Measurements from ENCODE around the gene CNKSR2.

Gene CNKSR2

DNA sequence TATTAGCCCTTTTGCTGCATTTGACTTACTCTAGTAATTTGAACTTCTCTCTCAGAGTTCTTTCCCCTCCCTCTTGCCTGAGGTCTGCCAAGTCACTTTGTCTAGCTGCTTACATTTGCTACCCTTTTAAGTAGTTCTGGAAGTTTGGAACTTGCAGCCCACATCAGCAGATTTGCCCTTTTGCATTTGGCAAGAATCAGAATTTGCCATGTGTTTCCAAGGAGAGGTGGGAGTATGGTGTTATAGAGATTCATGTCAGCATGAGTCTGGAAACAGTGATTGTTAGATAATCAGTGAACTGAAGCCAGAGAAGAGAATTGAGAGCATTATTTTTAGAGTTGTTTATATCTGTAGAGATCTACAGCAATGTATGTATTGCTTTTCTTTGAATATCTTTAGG lies 231.8 kb downstream of the CNKSR2 start:
- DNase-seq, result peak in 7 of 56 donors; percentile 0 to 11 (median 10)

DNA sequence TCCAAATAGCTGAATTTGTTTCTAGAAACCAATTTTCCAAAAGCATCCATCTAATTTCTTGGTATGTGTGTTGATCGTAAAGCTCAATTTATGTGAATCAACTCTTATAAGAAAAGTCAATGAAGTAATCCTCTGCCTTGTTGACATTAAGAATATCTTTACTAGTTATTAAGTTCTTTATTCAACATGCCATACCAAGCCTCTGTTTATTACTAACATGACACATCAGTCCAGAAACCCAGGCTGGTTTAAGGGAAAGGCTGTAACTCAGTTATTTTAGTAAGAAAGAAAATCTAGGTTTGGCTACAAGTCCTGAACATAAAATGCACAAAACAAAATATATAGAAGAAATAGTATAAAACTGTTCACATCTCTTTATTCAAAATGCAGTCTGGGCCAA lies 235.9 kb downstream of the CNKSR2 start:
- DNase-seq, result no peak

- no peak for DNase-seq
These were observed 237.9 kb downstream of the CNKSR2 start for GRCh38 chrX:21612154-21612553.

- no peak for DNase-seq
These were observed 242.2 kb downstream of the CNKSR2 start for GRCh38 chrX:21616386-21616785.

DNA sequence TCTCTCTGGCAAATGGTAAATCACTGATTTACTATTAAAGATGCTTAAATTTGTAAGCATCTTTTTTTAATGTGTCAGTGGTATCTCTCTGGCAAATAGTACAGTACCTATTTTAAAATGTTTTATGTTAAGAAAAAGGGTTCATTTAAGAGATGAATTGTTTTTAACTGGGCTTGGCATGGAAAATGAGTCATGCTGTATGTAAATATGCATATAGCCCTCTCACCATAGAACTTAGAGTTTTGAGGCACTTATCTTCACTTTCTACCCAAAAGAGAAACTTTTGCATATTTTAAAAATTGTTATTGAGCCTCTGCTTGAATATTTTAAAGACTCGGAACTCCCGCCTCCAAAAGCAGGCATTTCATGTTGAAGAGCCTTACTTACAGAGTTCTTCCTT lies 246.0 kb downstream of the CNKSR2 start:
- no peak for DNase-seq

DNA sequence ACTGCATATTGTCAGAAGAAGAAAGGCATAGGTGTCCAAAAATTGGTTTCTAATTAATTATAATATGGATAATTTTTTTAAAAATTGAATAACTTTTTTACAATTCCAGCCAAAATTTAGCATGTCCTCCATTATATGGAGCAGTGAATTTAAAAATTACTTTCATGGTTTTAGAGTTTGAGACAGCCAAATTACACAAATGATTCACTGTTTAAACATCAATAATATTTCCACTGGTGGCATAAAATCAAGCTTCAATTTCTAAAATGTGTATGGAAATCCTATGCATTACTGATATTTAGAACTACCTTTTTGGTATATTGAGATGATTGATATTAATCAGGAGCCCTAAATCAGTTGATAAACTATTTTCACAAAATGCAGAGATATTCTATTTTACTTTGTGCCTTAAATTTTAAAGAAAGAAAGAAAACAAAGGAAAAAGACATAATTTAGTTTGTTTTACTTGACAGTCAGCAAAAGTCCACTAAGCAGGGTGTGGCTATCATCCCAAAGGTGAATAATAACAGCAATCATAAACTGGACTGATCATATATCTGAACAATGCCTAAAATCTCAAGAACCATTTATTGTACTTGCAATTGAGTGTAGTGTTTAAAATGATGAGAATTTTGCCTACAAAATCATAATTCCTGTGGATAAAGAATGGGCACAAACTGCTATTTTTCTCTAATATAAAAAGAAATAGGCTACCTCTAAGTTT lies 249.7 kb downstream of the CNKSR2 start:
- DNase-seq, result no peak

GRCh38 chrX:21632027-21632426 lies 257.8 kb downstream of the CNKSR2 start:
- DNase-seq, result peak in 2 of 56 donors; percentile 1 to 20

DNA sequence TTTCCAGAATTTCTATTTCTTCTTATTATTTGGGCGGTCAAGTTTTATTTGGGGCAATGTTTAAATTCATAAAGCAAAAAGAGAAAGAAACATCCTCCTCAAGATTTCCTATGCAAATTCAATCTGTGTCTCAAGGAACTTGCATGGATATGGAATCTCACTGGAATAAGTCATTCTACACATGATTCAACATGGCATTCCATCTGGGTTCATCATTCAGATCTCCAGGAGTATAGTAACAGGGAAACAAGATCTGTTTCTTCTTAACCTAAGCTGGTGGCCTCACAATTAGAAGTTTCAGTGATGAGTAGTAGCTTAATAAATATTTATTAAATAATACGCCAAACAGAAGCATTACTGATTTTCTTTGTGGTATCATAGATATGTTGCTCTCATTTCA lies 264.1 kb downstream of the CNKSR2 start:
- DNase-seq, result no peak

DNA sequence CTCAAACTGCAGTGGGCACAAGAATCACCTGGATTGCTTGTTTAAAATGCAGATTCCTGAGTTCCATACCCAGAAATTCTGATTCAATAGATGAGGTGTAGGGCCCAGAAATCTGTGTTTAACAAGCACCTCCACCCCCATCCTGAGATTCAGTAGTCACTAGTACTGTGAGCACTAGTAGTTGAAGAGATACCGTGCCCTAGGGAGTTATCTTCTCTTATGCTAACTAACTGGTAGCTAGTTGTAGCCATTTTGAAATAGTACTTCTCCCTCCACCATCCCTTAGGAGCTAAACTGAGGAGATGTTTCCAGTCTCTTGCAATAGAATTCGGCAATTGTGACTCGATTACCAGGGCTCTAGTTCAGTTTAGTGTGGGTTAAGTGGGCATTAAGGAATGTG lies 265.6 kb downstream of the CNKSR2 start:
- DNase-seq, result no peak

GRCh38 chrX:21645431-21645830 lies 271.2 kb downstream of the CNKSR2 start:
- DNase-seq, result no peak

- peak in 1 of 56 donors; percentile 22 for DNase-seq
These were observed 271.7 kb downstream of the CNKSR2 start for GRCh38 chrX:21645886-21646285.

- no peak for DNase-seq
These were observed 281.8 kb downstream of the CNKSR2 start for GRCh38 chrX:21655901-21656586.

DNA sequence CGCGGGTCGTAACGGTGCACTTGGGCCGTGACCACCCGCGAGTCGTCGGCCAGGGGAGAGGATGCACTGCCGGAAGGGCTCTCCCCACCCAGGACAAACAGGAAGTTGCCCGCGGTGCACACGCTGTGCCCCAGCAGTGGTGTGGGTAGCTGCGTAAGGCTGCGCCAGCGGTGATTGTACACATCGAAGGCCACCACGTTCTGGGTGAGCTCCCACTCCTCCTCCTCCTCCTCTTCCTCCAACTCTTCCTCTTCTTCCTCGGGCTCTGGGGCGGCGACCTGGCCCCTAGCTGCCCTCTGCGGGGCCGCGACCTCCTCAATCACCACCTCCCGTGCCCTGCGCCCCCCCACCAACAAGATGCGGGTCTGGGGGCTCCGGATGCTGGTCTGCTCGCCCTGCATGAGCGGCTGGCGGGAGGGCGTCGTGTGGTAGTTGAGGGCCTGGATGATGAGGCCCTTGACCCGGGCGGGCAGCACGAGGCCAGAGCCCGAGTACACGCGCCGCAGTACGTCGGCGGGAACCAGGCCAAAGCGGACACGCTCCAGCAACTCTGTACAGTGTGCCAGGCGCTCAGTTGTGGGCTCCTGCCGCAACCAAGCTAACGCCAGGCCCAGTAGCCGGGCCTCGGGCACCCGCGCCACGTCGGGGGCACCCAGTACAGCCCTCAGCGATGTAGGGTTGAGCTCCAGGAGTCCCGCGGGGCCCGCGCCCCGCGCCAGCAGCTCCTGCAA lies 282.5 kb downstream of the CNKSR2 start:
- no peak for DNase-seq

DNA sequence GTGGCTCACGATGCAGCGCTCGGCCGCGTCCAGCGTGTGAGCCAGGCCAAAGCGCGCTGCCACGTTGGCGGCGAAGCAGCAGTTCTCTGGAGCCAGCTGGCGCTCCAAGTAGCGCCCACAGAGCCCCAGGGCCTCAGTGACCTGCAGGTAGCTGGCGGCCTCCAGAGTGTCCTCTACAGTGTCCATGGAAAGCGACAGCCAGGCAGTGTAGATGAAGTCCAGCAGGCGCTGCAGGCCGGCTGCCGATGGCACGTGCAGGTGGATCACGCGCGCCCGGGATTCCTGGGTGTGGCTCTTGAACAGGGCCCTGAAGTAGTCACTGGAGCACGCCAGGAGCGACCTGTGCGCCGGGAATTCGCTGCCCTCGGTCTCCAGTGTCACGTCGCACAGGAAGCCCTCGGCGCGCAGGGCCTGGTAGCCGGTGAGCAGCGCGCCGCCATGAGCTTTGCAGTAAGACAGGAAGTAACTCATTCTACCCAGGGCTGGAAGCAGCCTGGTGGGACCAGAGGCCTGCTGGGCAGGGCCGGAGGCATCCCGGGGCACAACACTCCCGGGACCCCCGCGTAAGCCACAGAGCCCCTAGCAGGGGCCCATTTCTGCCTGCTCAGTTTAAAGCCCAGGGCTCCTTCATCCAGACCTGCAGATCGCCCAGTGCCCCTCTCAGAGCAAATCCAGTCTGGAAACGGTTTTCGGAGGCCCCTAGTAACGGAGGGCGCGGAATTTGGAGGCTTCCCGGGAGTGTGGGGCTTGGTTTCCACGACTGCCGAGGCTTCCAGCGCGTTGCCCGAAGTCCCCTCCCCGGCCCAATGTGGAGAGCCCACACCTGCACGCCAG lies 283.3 kb downstream of the CNKSR2 start:
- no peak for DNase-seq

GRCh38 chrX:21658152-21658737 lies 284.0 kb downstream of the CNKSR2 start, which contains the start of gene KLHL34:
Gene KLHL34 (minus strand): TSS chrX:21658330. CDS start chrX:21657788, 542 bp downstream.
- DNase-seq, result no peak

- peak in 1 of 56 donors; percentile 0 for DNase-seq
These were observed 284.5 kb downstream of the CNKSR2 start for GRCh38 chrX:21658746-21659145.

DNA sequence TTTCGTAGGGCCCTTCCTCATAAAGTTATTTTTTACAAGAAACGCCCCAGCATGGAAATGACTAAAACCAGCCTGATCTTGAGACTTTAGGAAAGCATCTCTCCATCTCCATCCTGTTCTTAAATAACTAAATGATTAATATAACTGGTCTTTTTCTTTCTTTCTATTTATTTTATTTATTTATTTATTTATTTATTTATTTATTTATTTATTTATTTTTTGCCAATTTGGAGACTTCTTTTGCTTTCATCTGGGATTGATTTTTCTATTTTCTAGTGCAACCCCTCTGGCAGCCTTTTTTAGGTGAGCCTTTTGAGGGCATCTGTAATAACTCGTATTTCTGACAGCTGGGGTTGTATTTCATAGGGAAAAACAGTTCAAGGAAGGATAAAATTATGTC lies 285.1 kb downstream of the CNKSR2 start:
- DNase-seq, result no peak

- DNase-seq, result no peak
These were observed 285.9 kb downstream of the CNKSR2 start for GRCh38 chrX:21660156-21660555.

DNA sequence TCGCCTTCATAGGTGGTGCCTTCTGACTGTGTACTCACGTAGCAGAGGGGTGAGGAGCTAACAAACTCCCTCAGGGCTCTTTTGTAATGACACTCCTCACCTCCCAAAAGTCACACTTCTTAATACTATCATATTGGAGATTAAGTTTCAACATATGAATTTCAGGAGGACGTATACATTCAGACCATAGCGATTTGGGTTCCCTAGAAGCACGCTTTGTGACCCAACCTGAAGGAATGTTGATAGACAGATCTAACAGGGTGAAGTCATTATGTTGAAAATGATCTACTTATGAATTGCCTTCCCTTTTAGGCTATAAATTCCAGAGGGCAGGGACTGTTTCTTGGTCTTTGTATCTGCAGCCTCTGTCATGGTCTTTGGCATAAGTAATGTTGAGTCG lies 287.1 kb downstream of the CNKSR2 start:
- no peak for DNase-seq

DNA sequence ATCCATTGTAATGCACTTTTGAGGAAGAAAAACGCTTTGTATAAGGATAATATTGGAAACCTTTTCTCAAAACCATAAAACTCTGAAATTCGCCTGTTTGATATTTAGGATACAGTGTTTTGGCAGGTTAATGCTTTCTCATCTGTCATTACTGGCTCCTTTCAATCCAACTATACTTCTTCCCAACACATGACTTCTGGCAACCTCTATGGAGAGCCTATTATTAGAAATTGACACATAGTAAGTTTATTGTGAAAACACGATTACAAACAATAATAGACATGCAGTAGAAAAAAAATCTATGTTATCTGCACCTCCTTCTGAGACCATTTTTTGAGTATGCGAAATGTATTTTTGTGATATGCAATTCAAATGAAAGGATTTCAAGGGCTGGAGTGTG lies 288.5 kb downstream of the CNKSR2 start:
- no peak for DNase-seq

GRCh38 chrX:21666252-21666651 lies 292.0 kb downstream of the CNKSR2 start:
- no peak for DNase-seq

Measured in nucleus accumbens (tissue), 56 donors.